Spinal cord (tissue), 10 donors: Measurements from ENCODE around the gene NKG7. TPM values are rescaled to one million over a fixed set of nuclear protein-coding genes. Genes with fewer than 3 reads are reported as not detected.
A peak's percentile ranks its signal among the peaks of the same experiment; 100 is the strongest.

Experiments used
- DNase-seq, 6 donors: peaks; one replicate each; pipeline versions ENCODE4 v3.0.0 to v3.0.0-alpha.2; 2013 to 2015; ENCODE audit warnings: low spot score in 6 of 6, low read depth in 4 of 6
- H3K27ac ChIP-seq: one replicate; pipeline ENCODE4 v1.5.1; 2013; ENCODE audit warnings: low read depth, low read length, control low read depth
- H3K27me3 ChIP-seq: one replicate; pipeline ENCODE4 v1.6.1; 2013; ENCODE audit warnings: low read length; ENCODE audit not compliant: control insufficient read depth, insufficient read depth
- H3K36me3 ChIP-seq: one replicate; pipeline ENCODE4 v1.6.1; 2013; ENCODE audit warnings: low read length; ENCODE audit not compliant: control insufficient read depth, insufficient read depth
- H3K4me1 ChIP-seq: one replicate; pipeline ENCODE4 v1.6.1; 2013; ENCODE audit warnings: low read length; ENCODE audit not compliant: control insufficient read depth, insufficient read depth
- H3K4me3 ChIP-seq: one replicate; pipeline ENCODE4 v1.5.1; 2013; ENCODE audit warnings: low read depth, low read length, control low read depth
- H3K9me3 ChIP-seq: one replicate; pipeline ENCODE4 v1.6.1; 2013; ENCODE audit warnings: low read length; ENCODE audit not compliant: control insufficient read depth, insufficient read depth
- WGBS: methylation state at CpG from one replicate; pipeline ENCODE4 v1.1.5; 2013; ENCODE audit warnings: missing lambda C conversion rate; ENCODE audit not compliant: insufficient coverage; 5-methylcytosine and 5-hydroxymethylcytosine counted together
- polyA plus RNA-seq, 2 donors: library from polyadenylated mRNA; unstranded; fragments of 120-200 nt; gene quantifications; one replicate each; pipeline ENCODE4 v1.2.1, GENCODE V29; 2013; ENCODE audit not compliant: insufficient read length in 2 of 2
- total RNA-seq, 2 donors: library from RNA; depleted of rRNA in 1 of 2; stranded (reverse); fragments of 120-200 nt in 1 of 2; fragments of >200 nt in 1 of 2; gene quantifications; one replicate each; pipeline versions ENCODE4 v1.2.3 to v1.2.4, GENCODE V29; 2013 to 2014
- donor health status: healthy.

The NKG7 gene
- total and polyA plus RNA-seq, 4 donors = 0.44 to 6.0 (median 0.69) TPM; not detected in 1

DNA sequence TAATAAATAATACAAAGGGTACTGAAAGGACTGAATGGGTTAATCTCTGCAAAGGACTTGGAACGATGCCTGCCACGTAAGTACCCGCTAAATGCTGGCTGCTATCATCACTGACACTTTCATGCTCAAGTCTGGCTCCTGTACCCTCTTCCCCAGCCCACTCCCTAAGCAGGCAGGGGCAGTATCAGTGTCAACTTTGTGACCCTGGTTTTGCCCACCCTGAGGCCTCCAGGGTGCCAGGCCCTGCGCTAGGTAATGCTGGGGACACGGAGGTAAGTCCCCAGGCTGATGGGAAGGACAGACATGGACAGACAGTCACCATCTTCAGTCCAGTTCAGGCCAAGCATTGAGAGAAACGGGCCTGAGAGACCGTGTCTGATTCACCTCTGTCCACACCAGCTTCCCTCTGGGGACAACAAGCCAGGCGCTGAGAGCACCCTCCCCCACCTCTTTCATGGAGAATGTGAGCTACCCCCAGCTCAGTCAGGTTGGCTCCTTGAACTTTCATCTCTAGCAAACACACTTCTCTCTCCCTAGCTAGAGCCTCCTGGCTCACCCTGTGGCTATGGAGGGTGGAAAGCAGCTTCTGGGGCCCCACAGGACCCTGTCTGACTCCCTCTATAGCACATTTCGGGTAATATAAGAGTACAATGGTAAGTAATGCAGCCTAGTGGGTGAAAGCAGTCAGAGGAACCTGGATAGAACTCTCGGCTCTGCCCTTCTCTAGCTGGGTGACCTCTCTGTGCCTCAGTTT lies 7.1 kb downstream of the NKG7 start:
- 9% methylated on average over 10 of the region's 10 CpGs for WGBS
- peak in 3 of 6 donors; percentile 6 to 44 (median 42) for DNase-seq
- peak overlapping the region; percentile 92 for H3K4me3 ChIP-seq
- H3K36me3 ChIP-seq = no peaks in the 10 kb centered on the region
- H3K4me1 ChIP-seq = peaks cover 38% of the 10 kb centered on the region
- H3K27me3 ChIP-seq = no peaks in the 10 kb centered on the region
- H3K9me3 ChIP-seq = no peaks in the 10 kb centered on the region
- H3K27ac ChIP-seq = peak overlapping the region; percentile 90

DNA sequence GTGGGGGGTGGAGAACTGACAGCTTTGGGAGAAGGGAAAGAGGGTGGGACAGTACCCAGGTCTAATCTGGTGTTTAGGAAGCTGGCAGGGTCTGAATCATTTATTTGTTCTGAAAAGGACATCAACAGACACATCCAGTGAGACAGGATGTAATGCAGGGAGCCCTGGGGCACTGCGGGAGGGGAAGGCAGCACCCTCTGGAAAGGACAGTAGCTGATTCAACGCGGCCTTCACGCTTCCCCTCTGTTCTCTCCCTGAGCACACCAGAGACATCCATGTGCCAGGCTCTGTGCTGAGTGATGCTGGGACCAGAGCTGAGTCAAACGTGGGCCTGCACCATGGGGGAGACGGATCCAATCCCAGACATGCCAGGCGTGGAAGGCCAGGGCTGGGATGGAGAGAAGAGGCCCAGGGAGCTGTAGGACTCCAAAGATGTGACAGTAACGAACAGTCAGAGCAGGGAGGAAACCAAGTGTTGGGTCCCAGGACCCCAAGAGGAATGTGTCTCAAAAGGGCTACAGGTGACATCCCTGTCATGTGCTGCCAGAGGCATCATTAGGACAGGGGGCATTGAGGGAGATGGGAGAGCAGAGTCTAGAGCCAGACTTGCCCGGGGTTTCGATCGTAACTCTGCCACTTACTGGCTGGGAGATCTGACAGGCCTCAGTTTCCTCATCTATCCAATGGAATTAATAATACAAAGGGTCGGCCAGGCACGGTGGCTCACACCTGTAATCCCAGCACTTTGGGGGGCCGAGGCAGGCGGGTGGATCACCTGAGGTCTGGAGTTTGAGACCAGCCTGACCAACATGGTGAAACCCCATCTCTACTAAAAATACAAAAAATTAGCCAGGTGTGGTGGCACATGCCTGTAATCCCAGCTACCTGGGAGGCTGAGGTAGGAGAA lies 8.0 kb downstream of the NKG7 start:
- no peak for DNase-seq
- Histone ChIP-seq H3K4me1 (peaks cover 38% of the 10 kb centered on the region), H3K27ac (no peak overlapping the region), H3K4me3 (no peak overlapping the region), H3K9me3 (no peaks in the 10 kb centered on the region), H3K36me3 (no peaks in the 10 kb centered on the region), H3K27me3 (no peaks in the 10 kb centered on the region)
- WGBS = 80% methylated on average over 13 of the region's 15 CpGs

DNA sequence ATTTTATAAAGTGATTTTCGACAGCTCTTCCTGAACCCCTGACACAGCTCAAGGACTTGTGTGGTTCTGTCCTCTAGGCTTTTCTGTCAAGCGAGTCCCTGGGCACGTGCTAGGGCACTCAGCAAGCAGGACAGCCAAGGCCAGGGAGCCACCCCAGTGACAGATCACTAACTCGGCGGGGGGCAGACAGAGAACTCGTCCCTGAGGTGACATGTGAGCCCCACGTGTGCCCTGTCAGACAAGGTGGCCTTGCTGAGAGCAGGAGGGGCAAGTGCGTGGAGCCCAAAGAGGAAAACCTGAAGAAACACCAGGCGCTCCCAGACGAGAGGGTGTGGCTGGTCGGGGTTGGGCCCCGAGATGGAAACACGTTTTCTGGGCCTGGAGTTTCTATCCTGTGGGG lies 11.2 kb downstream of the NKG7 start:
- H3K27ac ChIP-seq = no peak overlapping the region

DNA sequence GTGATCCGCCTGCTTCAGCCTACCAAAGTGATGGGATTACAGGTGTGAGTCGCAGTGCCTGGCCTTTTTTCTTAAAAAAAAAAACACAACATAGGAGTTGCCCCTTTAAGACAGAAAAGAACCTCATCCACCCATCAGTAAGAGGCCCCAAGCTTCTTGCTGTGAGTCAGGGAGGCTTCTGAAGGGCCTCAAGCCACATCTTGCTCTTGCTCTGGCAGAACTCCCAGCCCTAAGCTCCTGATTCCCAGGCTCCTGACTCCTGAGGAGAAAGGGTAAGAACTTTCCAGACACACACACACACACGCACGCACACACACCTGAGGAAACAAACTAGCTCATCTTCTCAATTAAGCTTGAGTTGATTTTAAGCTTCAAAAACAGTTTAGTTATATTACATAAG lies 13.2 kb downstream of the NKG7 start:
- Histone ChIP-seq H3K36me3 (no peaks in the 10 kb centered on the region), H3K27ac (peak overlapping the region; percentile 70), H3K4me1 (peaks cover 3% of the 10 kb centered on the region)

More for the DNA sequence above, 11.2 kb downstream of the NKG7 start:
- DNase-seq = no peak
- Histone ChIP-seq H3K4me3 (no peak overlapping the region), H3K36me3 (no peaks in the 10 kb centered on the region), H3K4me1 (peaks cover 17% of the 10 kb centered on the region), H3K27me3 (no peaks in the 10 kb centered on the region), H3K9me3 (no peaks in the 10 kb centered on the region)
- 80% methylated on average over 13 of the region's 13 CpGs for WGBS

DNA sequence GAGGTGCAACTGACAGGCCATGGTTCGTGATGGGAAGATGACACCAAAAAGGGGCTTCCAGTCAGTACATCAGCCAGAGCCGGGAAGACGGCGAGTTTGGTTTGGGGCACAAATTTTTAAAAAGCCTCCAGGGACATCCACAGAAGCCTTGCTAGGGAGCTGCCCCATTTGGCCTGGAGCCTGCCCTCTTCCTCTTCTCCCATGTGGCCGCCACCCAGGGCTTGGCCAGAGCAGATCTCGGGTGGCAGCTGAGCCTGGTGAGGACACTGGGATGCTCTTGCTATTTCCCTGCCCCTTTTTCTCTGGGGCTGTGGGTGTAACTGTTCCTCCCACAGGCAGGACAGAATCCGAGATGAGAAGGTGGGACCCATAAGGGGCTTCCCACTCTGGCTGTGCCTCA lies 14.5 kb downstream of the NKG7 start:
- H3K4me3 ChIP-seq = no peak overlapping the region
- 93% methylated on average over 7 of the region's 7 CpGs for WGBS
- H3K4me1 ChIP-seq = peaks cover 10% of the 10 kb centered on the region
- peaks cover 3% of the 10 kb centered on the region for H3K36me3 ChIP-seq
- no peak overlapping the region for H3K27ac ChIP-seq
- no peak for DNase-seq
- H3K9me3 ChIP-seq = no peaks in the 10 kb centered on the region
- H3K27me3 ChIP-seq = no peaks in the 10 kb centered on the region

More for the DNA sequence above, 13.2 kb downstream of the NKG7 start:
- Histone ChIP-seq H3K4me3 (no peak overlapping the region), H3K9me3 (no peaks in the 10 kb centered on the region), H3K27me3 (no peaks in the 10 kb centered on the region)
- DNase-seq = peak in 2 of 6 donors; percentile 28 to 79
- WGBS = no CpG with 5 or more reads among the region's 4 CpGs

DNA sequence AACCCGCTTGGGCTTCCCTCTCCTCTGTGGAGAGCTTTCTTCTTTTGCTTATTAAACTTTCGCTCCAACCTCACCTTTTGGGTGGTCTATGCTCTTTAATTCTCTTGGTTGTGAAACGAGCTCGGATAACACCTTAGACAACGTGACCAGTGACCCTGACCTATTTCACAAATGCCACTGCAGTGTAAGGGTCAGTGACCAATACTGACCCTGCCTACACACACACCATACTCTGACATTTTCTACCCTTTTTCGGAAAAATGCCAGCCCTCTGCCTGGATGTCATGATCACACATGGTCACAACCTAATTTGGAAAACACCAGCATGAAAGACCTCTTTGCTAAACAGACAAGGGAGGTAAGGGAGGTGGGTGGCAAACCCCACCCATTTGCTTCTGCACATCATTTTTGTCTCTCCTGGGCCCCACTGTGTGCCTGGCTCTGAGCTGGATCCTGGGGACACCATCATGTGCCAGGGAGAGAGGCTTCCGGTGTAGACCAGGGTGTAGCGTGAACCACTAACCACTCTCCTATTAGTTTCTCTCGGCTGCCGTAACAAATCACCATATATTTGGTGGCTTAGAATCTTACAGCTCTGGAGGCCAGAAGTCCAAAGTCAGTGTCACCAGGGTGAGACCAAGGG lies 16.2 kb downstream of the NKG7 start:
- no peak for DNase-seq
- 80% methylated on average over 8 of the region's 10 CpGs for WGBS
- H3K27ac ChIP-seq = no peak overlapping the region

DNA sequence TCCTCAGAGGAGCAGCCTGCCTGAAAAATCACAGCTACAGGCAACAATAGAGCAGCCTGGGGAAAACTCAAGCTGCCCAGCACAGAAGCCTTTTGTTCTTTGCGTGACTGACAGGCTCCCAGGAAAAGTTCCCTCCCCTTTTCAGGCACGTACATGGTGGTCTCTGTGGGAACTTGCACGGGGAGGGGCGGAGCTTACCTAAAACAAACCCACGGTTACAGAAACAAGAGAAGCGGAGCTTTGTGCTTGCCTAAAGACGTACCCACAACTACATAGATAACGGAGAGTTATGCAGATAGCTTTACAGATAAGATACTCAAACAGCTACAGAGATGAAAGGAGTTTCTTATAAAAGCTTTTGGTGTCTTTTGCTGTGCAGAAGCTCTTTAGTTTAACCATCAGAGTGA lies 17.7 kb downstream of the NKG7 start:
- Histone ChIP-seq H3K27ac (peak overlapping the region; percentile 80), H3K36me3 (peaks cover 26% of the 10 kb centered on the region), H3K4me1 (peaks cover 15% of the 10 kb centered on the region), H3K27me3 (no peaks in the 10 kb centered on the region), H3K4me3 (peak overlapping the region; percentile 9), H3K9me3 (no peaks in the 10 kb centered on the region)
- WGBS = 0% methylated on average over 1 of the region's 8 CpGs
- peak in 5 of 6 donors; percentile 56 to 98 (median 65) for DNase-seq

More for the DNA sequence above, 16.2 kb downstream of the NKG7 start:
- H3K27me3 ChIP-seq = no peaks in the 10 kb centered on the region
- H3K4me1 ChIP-seq = peaks cover 15% of the 10 kb centered on the region
- no peaks in the 10 kb centered on the region for H3K9me3 ChIP-seq
- H3K4me3 ChIP-seq = no peak overlapping the region
- H3K36me3 ChIP-seq = peaks cover 16% of the 10 kb centered on the region

DNA sequence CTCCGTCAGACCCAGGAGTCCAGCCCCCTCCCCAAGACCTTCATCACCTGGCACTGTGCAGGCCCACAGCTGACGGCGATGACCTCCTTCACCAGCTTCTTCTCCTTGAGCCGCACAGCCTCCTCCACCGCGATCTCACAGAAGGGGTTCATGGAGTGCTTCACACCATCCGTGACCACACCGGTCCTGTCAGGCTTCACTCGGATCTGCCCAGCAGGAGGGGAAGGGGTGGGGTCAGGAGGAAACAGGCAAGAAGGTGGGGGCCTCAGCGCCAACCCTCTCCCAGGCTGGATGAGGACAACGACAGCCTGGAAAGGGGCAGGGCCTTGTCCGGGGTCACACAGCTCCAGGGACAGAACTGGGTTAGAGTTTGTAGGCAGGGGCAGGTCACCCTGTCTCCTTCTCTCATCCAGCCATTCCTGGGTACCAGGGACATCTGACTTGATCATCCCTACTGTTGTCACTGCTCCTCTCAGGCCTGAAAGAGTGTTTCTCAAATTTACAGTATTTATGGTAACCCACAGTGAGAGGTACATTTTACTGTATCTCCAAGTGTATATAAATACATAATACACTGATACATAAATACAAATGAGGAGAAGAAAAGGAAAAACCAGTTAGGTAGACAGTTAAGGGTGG lies 18.2 kb downstream of the NKG7 start:
- H3K4me3 ChIP-seq = no peak overlapping the region
- H3K27me3 ChIP-seq = no peaks in the 10 kb centered on the region
- peak in 2 of 6 donors; percentile 38 to 80 for DNase-seq
- peaks cover 15% of the 10 kb centered on the region for H3K4me1 ChIP-seq
- H3K9me3 ChIP-seq = no peaks in the 10 kb centered on the region
- peaks cover 31% of the 10 kb centered on the region for H3K36me3 ChIP-seq
- WGBS = 26% methylated on average over 8 of the region's 12 CpGs
- peak overlapping the region; percentile 80 for H3K27ac ChIP-seq

DNA sequence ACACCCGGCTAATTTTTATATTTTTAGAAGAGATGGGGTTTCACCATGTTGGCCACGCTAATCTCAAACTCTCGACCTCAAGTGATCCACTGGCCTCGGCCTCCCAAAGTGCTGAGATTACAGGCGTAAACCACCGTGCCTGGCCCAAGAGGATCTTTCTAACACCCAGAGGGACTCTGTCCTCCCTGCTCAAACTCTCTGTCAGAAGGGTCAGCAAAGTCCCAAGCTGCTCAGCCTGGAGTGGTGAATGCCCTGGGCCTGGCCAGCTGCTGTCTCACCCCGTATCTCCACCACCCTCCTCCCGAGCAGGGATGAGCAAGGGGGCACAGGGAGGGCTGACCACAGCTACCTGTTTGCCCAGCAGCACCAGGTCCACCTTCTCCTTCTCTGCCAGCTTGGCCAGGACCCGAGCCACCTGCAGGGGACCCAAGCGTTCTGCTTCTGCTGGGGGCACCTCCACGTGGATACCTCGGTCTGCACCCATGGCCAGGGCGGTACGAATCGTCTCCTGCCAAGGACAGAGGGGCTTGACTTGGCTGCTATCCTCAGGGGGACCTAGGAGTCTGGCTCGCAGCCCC lies 19.6 kb downstream of the NKG7 start:
- Histone ChIP-seq H3K4me3 (no peak overlapping the region), H3K27ac (no peak overlapping the region), H3K36me3 (peaks cover 34% of the 10 kb centered on the region), H3K4me1 (peaks cover 15% of the 10 kb centered on the region), H3K9me3 (no peaks in the 10 kb centered on the region), H3K27me3 (no peaks in the 10 kb centered on the region)
- no peak for DNase-seq
- WGBS = 91% methylated on average over 14 of the region's 16 CpGs
